HG03378 (cell line): ENCODE results near the gene DPYSL4.

ENCODE experiments used
- ATAC-seq: cut with Tn5 transposase; IDR thresholded peaks from one replicate; pipeline ENCODE4 v1.9.1; 2021; ENCODE audit warnings: mild to moderate bottlenecking, moderate library complexity; ENCODE audit not compliant: unreplicated experiment

The DPYSL4 gene

DNA sequence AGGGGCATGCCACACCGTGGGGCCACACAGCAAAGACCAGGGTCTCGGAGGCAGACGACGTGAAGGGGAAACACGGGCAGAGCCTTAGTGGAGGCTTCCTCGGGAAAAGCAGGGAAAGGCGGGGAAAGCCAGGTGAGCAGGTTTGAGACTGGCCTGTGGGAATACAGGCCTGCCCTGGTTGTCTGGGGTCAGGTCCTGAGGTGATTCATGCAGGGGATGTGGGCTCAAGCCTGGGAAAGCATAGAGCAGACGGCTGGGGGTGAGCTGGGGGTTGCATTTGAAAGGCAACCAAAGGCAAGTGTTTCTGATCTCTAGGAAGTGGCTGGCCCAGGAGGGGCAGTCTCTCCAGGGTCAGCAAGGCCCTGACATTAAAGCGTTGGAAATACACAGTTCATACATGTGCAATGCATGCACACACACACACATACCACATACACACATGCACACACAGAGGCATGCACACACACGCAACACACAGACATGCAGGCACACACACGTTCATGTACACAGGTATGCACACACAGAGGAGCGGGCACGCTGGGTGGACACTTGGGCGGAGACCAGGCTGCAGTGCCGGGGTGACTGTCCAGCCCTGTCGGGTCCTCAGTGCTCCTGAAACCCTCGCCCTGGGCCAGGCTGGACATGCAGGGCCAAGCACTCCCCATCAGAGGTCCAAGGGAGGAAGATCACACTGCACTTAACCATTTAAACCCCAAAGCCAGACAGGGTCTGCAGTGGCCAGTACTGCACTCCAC lies 51.8 kb downstream of the DPYSL4 start:
- ATAC-seq: no peak

- ATAC-seq: no peak
Measured at GRCh38 chr10:132239126-132240031, 52.6 kb downstream of the DPYSL4 start.

GRCh38 chr10:132240156-132240555 lies 53.4 kb downstream of the DPYSL4 start:
- no peak for ATAC-seq

GRCh38 chr10:132240581-132240980 lies 53.8 kb downstream of the DPYSL4 start:
- no peak for ATAC-seq

GRCh38 chr10:132241086-132241485 lies 54.3 kb downstream of the DPYSL4 start:
- ATAC-seq: no peak

DNA sequence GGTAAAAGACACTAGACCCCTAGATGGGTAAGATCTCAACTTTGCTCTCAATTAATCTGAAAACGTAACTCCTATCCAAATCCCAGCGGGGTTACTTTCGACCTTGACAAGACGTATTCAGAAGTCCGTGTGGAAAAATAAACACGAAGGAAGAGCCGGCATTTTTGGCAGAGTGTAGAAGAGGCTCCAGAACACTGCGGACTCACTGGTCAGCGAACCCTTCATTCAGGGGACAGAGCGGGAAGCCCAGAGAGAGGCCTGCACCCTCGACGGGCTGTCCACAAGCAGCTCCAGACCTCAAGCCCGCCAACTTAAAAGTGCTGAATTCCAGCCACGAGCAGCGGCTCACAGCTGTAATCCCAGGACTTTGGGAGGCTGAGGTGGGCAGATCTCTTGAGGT lies 54.7 kb downstream of the DPYSL4 start:
- ATAC-seq: no peak

DNA sequence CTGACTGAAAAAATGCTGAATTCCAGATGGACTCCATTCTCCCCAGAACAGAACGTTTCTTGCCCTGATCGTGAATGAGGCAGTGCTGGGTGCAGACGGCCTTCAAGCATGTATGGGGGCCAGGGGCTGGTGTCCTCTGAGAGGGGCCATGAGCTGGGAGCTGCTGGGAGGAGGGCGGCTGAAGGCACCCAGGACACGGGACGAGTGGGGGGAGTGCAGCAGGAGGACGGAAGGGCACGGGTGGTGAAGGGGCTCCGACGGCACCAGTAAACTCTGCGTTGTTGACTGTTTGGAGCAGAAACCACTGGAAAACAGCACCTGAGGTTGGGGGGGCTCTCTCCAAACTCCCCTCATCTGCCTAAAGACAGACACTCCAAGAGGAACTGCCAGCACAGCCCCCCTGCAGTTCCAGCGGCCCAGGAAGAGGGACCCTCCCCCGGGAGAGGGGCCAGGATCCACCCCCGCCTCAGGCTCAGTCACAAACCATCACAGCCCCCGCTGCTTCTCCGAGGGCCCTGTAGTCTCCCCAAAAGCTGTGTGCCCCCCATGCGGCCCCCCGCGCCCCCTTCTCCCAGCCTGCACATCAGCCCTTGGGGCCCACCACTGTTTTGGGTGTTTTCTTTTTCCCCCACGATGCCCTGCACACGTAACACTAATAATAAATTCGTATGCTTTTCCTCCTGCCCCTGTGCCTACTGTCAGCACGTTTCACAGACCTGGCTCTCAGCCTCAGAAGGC lies 55.5 kb downstream of the DPYSL4 start:
- ATAC-seq: no peak

GRCh38 chr10:132243141-132243540 lies 56.4 kb downstream of the DPYSL4 start:
- no peak for ATAC-seq

- no peak for ATAC-seq
Measured at GRCh38 chr10:132243626-132244025, 56.9 kb downstream of the DPYSL4 start.

GRCh38 chr10:132245056-132245455 lies 58.3 kb downstream of the DPYSL4 start:
- ATAC-seq: no peak

GRCh38 chr10:132246296-132246695 lies 59.5 kb downstream of the DPYSL4 start:
- no peak for ATAC-seq

GRCh38 chr10:132247943-132248342 lies 61.2 kb downstream of the DPYSL4 start:
- no peak for ATAC-seq

DNA sequence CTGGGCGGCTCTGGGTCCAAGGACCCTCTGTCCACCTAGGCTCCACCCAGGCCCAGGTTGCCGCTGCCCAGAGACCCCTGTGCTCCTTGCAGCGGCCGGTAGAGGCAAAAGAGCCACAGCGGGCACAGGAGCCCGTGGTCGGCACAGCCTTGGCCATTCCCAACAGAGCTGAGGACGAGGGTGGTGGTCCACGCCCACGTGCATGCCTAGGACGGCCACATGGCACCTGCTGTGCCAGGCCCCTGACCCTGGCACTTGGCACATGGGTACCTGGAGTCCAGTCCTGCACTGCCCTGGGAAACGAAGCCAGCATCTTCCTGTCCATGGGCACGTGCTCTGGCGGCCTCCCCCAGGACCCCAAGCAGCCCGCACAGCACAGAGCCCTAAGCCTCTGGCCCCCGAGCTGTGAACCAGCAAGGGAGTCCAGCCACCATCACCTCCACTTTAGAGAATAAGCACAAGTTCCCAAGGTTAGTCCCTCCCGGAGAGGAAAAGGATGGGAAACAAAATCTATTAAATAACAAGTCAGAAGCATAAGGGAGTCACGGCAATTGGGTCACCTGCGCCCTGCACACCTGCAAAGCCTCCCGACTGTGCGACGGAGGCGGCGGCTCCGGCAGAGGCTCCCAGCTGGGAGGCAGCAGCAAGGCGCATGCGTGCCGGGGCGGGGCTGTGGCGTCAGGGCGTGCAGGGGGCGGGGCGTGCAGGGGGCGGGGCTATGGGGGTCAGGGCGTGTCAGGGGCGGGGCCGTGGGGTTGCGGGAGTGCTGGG lies 61.9 kb downstream of the DPYSL4 start:
- ATAC-seq: no peak

DNA sequence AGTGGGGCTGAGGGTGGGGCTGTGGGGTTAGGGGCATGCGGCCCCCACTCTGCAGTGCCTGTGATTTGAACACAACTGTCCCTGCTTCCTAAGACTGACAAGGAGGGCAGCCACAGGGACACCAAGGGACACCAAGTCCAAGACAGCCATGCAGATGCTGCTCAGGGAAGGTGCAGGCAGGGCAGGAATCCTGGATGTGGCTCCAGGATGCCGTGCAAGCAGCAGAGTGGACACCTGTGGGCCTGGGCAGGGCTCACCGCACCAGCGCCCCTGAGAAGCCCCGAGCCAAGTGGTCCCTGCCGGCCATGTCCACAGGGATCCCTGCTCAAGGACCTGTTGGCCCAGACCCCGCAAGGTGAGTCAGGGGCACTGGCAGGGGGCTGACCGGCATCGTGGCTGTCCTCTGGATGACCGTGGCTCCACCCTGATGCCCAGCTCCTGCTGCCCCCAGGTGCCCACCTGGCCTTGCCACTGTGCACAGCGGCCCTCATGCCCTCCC lies 62.5 kb downstream of the DPYSL4 start:
- no peak for ATAC-seq

DNA sequence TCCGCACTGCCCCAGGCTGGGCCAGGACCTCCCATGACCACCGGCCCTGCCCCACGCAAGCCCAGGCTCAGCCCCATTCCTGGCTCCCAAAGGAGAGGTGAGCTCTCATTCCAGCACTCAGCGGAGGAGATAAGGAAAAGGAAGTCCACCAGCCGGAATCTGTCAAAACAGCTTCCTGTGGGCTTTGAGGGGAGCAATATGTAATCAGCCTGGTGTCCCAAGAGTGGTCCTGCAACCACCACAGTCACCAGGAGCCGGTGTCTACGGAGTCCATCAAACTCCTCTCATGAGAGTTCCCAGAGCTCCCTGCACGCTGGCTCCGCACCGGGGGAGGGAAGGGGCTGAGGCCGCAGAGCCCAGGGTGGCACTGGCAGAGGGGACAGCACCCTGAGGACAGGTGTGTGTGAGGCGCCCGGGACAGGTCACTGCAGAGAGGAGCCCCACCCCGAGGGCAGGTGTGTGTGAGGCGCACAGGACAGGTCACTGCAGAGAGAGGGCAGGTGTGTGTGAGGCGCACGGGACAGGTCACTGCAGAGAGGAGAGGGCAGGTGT lies 63.2 kb downstream of the DPYSL4 start:
- ATAC-seq: no peak

- no peak for ATAC-seq
Measured at GRCh38 chr10:132250481-132251475, 64.0 kb downstream of the DPYSL4 start.

GRCh38 chr10:132251928-132252327 lies 65.2 kb downstream of the DPYSL4 start:
- ATAC-seq: no peak

GRCh38 chr10:132252412-132252811 lies 65.7 kb downstream of the DPYSL4 start:
- ATAC-seq: no peak
